Middle frontal gyrus (tissue), 1 donor: Measurements from ENCODE around the gene MCM9.

Experiments
- DNase-seq: peaks from one replicate; pipeline ENCODE4 v3.0.0-alpha.2; 2015; ENCODE audit warnings: low spot score; ENCODE audit errors: extremely low spot score

Gene MCM9

DNA sequence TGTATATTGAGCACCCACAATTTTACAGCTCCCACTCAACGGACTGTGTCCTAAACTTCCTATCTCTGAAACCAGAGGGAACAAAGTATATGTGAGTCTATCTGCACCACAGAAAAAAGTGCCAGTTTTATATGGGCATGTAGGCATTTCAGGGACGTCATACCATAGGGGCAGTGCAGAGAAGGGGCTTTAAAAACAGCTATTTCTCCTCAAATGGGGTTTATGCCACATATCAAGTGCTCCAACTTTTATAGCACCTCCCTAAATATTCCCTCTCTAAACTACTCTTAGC is 69.9 kb downstream of the MCM9 start:
- no peak for DNase-seq

DNA sequence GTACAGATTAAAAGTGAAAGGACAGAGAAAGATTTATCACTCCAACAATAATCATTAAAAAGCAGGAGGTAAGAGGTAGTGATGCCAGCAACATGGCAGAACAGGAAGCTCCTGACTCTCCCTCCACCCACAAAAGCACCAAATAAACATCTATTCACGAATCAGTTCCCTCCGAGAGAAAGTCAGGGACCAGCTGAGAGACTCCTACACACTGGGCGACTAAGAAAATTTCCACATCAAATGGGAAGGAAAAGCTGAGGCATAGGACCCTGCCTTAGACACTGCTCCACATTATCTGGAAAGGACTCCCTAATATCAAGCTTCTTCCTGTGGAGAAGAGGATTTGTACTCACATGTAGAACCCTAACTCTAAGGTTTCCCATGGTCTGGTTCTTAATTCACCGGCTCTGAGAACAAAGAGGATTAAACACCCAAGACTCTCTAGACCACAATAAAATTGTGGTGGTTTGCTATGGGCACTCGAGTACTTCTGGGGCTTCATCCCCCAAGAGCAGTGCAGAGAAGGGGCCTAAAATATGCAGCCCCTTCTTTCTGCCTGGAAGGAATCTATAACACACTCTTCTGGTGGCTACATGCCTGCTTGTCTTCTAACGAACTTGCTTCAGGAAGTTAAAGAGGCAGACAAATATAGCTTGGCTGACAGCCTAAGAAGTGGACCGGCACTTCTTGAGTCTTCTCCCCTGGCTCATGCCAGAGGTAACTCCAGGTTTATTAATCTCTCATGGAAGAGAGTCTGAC is 70.4 kb downstream of the MCM9 start:
- DNase-seq = no peak

DNA sequence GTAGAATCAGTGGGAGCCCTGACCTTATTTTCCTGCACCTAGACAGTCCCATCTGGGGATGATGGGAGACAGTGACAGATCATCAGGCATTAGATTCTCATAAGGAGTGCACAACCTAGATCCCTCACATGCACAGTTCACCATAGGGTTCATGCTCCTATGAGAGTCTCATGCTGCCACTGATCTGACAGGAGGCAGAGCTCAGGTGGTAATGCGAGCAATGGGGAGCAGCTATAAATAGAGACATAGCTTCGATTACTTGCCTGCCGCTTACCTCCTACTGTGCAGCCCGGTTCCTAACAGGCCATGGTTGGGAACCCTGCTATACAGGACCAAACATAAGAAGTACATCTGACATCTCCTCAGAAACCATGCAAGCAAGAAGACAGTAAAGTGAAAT is 72.5 kb downstream of the MCM9 start:
- DNase-seq = no peak

DNA sequence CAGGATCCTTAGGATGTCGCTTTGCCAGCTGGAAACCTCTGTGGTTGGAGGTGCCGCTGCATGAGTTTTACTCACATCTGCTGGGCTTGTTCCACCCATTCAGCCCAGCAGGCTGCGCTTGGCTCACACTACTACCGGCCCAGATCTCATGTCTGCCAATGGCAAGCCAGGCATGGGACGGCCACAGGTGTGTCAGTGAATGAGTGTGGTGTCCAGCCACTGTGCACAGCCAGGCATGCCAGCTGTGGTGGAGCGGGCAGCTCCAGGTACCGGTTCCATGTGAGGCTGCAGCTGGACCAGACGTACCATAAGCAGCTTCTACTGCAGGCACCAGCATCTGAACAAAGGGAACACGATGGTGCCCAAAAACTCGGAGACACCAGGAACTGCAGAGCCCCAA is 74.1 kb downstream of the MCM9 start:
- DNase-seq = no peak

DNA sequence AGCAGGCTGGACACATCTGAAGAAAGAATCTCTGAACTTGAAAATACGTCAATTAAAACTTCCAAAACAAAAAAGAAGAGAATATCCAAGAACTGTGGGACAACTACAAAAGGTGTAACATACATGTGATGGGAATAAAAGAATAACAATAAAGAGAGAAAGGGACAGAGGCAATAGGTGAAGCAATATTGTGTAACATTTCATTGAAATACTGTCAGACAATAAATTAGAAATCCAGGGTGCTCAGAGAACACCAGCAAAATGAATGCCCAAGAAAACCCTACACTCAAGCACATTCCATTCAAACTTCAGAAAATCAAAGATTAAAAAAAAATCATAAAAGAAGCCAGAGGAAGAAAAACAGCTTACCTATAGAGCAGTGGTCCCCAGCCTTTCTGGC is 74.6 kb downstream of the MCM9 start:
- no peak for DNase-seq

DNA sequence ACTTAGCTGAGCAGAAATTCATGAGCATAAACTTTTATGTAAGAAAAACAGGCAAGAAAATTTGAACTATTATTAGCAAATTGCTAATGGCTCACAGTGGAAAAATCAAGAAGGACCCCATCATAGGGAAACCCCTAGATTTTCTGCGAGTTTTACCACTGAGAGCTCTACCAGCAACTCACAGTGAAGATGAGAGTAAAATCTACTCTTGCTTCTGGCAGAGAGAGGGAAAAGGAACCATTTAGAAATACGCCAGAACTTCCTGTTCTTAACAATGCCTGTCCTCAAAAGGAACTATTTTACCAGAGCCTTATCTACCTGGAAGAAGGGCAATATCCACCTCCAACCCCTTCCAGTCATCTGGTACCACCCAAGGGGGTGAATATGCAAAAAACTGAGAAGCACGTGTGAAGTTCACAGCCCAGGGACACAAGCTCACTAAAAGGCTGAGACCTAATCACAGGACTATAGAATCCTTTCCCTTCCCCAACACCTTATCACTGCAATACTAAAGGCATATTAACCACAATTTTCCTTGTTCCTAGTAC is 75.4 kb downstream of the MCM9 start:
- no peak for DNase-seq

DNA sequence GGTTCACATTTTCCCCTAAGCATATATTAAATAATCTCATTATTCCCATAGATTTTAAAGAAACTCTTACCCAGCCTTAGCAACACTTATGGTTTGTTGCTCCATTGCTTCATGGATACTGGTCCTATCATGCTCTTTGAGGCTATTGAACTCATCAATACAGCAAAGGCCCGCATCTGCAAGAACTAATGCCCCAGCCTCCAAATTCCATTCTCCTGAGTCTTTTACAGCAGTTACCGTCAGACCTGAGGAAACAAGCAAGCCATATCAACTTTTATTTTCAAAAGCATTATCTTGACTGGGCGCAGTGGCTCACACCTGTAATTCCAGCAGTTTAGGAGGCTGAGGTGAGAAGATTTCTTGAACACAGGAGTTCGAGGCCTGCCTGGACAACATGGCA is 78.7 kb downstream of the MCM9 start:
- DNase-seq = no peak

DNA sequence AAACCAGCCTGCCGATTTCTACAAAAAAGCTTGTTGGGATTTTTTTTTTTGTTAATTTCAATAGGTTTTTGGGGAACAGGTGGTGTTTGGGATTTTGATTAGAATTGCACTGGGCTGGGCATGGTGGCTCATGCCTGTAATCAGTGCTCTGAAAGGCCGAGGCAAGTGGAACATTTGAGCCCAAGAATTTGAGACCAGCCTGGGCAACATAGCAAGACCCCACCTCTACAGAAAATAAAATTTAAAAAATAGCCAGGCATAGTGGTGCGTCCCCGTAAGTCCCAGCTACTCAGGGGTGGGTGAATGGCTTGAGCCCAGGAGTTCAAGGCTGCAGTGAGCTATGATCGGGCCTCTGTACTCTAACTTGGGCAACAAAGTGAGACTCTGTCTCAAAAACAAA is 81.6 kb downstream of the MCM9 start:
- no peak for DNase-seq

DNA sequence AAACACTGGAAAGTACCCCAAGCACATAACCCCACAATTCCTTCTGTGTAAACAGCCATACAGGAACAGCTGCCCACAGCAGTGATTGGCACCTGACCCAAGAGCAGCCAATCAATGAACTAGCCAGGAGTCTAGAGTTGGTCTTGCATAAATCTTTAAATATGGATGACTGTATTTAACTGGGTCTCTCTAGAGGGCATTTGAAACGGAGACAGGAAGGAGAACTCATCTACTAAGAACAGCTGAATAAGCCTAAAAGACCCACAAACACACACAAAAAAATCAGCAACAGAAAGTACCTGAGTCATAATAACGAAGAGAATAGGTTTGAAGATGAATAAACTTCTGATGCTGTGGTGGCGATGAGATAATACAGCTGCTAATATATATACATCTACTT is 90.0 kb downstream of the MCM9 start:
- DNase-seq = no peak

DNA sequence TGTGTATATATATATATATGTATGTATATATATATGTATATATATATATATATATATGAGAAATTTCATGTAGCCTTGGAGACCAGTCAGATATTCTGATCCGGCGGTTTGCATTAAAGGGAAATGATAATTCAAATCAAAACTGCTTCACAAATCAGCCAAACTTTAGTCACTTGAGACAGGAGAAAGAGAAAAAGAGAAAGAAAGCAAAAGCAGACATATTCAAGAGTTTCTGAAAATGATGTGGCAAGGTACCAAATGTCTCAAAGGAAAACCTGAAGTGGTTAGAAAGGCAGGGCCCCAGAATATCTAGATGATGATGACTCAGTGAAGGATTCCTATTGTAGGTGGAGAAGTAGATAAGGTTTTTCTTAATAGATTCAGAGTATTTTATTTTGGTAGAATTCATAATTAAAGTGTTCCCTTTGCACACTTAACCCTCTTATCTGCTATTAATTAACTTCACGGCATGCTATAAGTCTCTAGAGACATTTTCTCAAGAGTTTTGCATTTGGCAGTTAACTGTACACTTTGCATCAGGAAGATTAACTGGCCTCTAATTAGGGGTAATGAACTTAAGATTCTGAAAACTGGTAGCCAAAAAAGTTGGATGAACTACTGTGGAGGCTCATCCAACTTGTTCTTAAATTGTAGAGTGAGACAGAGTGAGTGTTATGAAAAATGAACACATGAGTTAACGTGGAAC is 91.1 kb downstream of the MCM9 start:
- DNase-seq = no peak

DNA sequence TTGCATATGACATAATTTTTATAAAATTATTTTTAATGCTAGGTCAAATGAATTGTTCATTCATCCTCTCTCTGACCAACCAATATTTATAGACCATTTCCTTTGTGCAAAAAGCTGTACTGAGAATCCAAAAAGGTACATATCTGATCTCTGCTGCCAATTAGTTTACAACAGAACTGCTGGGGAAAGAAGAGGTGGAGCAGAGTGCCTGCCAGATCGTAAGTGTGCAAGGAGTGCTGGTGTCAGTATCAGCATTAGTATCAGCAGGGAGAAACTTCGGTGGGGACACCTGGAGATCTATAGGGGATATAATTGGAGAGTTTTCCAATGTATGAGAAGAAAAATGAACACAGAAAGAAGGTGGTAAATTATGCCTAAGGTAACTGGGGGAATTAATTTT is 104.3 kb downstream of the MCM9 start:
- DNase-seq = no peak

DNA sequence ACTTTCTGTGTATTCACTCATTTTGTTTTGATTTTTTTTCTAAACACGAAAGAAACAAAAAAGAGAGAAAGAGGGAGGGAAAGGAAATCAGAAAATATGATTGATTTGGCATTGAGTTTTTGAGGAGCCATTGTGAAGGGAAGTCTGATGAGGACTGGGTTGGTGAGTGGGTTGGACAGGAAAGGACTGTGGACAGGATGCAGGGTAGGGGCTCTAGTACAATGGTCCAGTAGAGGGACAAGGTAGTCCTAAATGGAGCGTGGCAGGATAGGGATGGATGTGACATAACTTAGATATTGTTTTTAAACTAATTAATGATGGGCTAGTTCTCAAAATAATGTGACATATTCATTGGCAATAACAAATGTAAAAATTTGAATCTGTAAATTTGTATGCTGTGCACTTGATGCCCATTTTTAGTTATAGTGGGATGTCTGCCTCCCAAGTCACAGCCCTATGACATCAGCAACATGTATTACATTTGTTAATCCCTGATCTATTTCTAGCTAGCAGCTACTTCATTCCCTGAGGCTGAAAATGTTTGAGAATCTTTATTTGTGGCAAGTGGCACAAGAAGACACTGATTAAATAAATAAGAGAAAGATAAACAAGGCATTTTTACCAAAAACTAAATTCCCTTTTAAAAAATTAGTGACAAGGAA is 105.0 kb downstream of the MCM9 start:
- no peak for DNase-seq

DNA sequence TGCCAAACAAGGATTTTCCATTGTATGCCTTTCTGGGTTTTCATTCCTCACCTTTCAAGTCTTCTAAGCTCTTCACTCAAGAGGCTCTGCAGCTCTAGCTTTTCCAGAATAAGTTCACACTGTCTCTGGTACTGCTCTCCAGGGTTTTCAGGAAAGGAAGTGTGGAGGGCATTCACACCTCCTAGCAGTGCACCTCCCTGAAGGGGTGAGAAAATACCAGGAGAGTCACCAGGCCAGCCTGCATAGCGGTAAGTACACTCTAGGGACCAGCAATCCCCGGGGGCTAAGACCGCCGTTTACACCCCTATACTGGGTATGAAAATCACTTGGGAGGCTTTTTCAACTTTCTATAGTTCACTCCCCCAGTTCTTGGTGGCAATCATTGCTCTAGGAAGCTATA is 108.9 kb downstream of the MCM9 start:
- DNase-seq = no peak

DNA sequence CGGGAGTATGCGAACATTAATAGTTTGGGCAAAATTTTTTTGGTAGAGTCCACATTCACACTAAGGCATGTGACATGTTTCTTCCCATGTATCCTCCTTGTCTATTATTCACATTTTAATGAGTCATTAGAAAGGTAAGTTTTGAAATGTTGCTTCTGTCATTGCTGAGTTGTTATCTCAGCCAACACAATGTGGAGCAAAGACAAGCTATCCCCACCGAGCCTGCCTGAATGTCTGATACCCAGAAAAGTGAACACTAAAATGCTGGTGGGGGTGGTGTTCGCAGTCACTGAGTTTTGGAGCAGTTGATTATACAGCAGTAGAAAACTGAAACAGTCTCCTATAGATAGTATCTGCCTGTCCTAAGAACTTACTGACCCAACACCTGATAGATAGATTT is 109.3 kb downstream of the MCM9 start:
- no peak for DNase-seq

DNA sequence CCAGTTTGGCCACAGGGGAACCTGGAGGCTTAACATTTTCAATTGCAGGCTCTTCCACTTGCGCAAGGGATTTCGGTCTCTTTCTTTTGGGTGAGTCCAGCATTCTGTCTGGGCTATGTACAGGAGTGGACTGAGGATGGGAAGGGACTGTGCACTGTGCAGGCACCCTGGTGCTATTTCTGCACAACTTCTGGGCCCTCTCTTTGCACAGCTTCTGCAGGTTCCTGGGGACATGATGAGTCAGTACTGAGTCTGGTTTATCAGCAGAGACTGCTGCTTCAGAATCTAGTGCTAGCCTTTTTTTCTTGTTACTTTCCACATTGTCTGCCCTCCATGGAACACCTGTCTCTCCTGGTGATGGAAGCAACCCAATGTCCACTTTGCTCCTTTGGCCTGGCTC is 119.5 kb downstream of the MCM9 start:
- DNase-seq = no peak

DNA sequence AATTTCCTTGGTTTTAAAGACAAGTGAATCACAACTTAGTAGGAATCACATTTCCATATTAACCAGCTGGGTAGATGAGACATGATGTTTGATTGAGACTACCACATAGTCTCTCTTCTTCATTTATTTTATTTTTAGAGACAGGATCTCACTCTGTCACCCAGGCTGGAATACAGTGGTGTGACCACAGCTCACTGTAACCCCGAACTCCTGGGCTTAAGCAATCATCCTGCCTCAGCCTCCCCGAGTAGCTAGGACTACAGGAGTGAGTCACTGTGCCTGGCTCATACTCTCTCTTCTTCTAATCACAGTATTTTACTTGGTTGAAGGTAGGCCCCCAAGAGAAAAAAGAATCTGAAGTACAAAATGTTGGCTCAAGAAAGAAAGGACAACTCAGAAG is 121.2 kb downstream of the MCM9 start:
- DNase-seq = no peak

DNA sequence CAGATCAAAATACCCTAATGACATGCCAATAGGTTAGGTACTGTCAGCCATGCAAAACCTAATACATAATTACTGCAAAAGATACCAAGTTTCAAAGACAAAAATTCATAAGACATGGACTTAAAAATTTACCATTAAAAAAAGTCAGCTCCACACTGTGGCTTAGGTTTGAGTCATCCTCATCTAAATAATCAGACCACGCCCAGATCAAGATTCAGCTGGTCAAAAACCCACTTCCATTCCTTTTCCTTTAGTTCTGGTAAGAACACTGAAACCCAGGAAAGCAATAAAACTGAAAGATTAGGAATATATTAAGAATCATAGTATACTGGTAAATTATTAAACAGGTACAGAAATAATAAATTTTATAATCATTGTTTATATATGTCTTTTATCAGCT is 122.0 kb downstream of the MCM9 start:
- DNase-seq = no peak

DNA sequence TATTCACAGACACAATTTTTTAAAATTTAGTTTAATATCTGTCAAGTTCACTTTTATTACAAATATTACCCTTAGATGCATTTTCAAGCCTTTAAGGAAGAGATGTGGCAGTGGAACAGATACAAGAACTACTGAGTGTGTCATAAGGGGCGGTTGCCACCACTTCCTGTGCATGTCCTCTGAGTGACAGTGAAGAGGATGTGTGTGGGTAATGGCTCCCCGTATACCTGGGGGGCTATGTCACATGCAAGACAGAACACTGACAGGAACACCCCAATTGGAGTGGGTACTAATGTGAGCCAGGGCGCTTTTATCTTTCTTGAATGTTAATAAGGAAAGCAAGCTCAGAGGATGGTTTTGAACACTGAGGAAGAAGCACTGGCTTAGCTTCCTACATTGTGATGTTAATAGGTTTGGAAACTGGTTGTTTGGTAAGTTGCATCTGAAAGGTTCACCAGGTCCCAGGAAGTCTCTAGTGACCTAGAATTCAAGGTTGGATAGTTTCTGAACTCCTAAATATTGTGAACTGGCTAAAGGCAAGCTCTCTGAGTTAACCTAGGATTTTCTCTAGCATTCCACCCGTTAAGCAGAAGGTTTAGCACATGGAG is 124.4 kb downstream of the MCM9 start:
- DNase-seq = no peak

DNA sequence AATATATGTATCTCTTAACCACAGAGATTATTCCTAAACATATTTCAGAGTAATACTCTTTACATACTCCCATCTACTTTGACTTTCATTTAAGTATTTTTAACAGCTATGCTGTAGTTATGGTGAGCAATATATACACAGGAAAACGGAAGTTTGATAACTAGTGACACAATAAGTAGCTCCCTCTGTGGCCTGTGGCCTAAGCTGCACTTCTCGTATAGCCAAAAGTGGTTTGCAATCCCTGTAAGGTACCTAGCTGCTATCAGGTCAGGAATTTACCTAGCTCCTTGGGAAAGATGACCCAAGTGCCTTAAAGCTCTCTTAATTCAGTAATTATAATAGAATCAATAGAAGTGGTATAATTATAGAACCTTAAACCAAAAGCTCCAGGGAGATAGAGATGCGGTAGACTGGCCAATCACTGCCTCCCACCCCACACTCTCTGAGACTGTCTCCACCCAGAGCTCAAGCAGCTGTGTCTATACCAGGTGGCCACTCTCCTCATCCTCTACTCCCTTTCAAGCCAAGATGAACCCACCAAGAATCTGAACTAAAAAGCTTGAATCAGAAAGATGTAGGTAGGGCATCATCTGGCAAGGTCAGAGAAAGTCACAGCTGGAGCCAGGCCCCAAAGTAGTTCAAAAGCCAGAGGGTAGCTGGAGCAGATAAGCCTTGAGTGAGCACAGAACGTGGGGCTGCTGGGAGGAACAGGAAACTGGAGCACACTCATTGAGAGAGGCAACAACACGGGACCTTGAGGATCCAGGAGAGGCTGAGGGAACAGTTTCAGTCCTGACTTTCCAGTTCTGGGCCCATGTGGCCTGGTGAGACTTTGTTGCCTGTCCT is 125.9 kb downstream of the MCM9 start:
- DNase-seq = no peak

DNA sequence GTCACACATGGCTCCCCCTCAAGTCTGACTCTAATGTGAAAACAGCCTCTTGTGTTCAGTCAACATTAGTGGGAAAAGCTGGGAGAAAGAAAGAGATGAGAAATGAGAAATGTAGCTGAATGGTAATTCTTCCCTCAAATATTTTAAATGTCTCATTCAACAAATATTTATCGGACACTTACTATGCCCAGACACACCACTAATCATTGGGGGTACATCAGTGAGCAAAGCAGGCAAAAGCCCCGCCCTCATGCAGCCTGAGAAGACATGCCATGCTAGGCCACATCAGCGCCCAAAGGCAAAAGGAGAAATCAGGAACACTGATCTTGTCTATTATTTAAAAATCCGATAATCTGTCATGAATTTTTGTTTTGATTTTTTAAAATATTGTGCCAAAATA is 130.9 kb downstream of the MCM9 start:
- no peak for DNase-seq

DNA sequence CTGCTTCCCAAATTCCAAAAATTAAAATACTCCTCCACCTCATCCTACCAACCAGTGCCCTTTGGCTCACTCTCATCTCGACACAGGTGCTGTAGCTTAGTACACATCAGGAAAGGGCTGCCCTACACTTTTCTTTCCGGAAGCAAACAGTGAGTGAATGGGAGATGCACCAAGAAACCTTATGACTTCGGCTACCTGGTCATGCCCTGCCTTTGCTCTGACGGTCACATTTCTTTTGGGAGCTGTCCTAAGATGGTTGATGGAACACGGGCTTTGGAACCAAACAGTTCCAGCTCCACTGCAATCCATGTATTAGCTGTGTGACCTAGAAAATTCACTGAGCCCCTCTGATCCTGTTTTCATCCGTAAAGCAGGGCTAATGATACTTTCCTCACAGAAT is 133.7 kb downstream of the MCM9 start:
- DNase-seq = no peak
